B cell (primary cell): ENCODE measurements around the gene MYOCOS.

ENCODE experiments used
- EZH2 ChIP-seq: IDR thresholded peaks from 2 replicates; pipeline ENCODE4 v1.6.1; 2012; ENCODE audit warnings: borderline replicate concordance, low read depth, mild to moderate bottlenecking, moderate library complexity, low read length; ENCODE audit not compliant: insufficient read depth, poor library complexity, severe bottlenecking
- TF ChIP-seq, protein P1 (sequence below): fragments of 200-600 bp; IDR thresholded peaks from one replicate; pipeline ENCODE4 v1.8.0; 2022; ENCODE audit warnings: antibody characterized with exemption, mild to moderate bottlenecking

DNA sequence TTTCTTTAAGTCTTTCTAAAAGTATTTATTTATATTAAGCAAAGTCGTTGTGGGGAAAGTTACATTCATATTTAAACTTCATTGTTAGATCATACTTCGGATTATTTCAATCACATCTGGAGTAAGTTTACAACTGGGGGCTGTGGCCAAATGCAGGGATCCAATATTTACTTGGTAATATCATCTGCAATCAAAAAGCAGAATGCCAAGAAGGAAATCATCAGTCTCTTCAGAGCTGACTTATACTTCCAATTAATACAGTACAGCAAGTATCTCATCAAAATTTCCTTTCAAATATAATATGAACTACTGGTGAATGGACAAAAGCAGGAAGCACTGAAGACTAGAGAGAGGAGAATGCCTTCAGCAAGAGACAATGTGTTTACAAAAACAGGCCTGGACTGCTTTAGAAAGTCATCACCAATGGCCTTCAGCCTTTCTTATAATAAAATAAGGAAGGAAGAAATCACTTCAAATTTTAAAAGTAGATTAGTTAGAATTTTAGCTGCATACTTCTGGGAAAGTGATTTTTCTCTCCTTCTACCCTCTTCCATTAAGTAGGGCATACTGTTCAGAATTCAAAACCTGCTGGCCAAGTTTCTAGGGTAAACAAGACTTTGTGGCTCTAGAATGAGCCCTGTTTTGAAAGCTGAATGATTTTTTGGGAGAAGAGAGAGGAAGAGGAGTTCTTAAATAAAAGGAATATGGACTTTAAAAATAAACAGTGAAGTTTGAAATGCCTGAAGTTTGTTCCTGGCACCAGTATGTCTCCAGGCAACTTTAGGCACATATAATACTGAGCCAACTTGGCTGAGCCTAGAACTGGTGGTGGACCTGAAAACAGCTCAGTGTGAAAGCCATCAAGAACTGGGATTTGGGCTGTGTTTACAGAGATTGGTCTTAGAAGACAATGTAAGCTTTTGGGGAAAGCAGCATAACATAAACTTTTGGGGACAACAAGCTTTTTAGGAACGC is 52.7 kb downstream of the MYOCOS start:
- TF ChIP-seq, protein P1, sequence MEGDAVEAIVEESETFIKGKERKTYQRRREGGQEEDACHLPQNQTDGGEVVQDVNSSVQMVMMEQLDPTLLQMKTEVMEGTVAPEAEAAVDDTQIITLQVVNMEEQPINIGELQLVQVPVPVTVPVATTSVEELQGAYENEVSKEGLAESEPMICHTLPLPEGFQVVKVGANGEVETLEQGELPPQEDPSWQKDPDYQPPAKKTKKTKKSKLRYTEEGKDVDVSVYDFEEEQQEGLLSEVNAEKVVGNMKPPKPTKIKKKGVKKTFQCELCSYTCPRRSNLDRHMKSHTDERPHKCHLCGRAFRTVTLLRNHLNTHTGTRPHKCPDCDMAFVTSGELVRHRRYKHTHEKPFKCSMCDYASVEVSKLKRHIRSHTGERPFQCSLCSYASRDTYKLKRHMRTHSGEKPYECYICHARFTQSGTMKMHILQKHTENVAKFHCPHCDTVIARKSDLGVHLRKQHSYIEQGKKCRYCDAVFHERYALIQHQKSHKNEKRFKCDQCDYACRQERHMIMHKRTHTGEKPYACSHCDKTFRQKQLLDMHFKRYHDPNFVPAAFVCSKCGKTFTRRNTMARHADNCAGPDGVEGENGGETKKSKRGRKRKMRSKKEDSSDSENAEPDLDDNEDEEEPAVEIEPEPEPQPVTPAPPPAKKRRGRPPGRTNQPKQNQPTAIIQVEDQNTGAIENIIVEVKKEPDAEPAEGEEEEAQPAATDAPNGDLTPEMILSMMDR = no peak
- TF ChIP-seq EZH2 = no peak
